DND-41 (cell line): Measurements from ENCODE around the gene DYNC1I1.

Experiments
- CTCF ChIP-seq: IDR thresholded peaks from 2 replicates; pipeline ENCODE4 v1.5.1; 2012; ENCODE audit warnings: borderline replicate concordance, low read length, moderate library complexity, mild to moderate bottlenecking; ENCODE audit not compliant: poor library complexity, severe bottlenecking; ENCODE audit errors: extremely low read depth
- EZH2 ChIP-seq: IDR thresholded peaks from 3 replicates; pipeline ENCODE4 v1.6.1; 2012; ENCODE audit warnings: borderline replicate concordance, low read depth, mild to moderate bottlenecking, moderate library complexity, low read length, inconsistent platforms; ENCODE audit not compliant: severe bottlenecking

- TF ChIP-seq EZH2: no peak
- no peak for TF ChIP-seq CTCF
These were observed 134.5 kb downstream of the DYNC1I1 start for GRCh38 chr7:95906851-95907250.
